Prostate gland (tissue), 2 donors: ENCODE data around the gene BCL6B.

Source experiments
- POLR2A ChIP-seq: fragments of 450-650 bp; IDR thresholded peaks from one replicate; pipeline ENCODE4 v1.6.1; 2016; ENCODE audit warnings: antibody characterized with exemption, mild to moderate bottlenecking
- TF ChIP-seq, protein P1 (sequence below), 4 experiments: fragments of 200-600 bp in 2 of 4; fragments of 450-650 bp in 2 of 4; sonication (generic) in 2 of 4; IDR thresholded peaks; 1 replicate in 3 of 4; 2 replicates in 1 of 4; pipeline ENCODE4 v1.5.1; 2016 to 2019; ENCODE audit warnings: antibody characterized with exemption in 4 of 4, mild to moderate bottlenecking in 2 of 4, moderate library complexity in 2 of 4

DNA sequence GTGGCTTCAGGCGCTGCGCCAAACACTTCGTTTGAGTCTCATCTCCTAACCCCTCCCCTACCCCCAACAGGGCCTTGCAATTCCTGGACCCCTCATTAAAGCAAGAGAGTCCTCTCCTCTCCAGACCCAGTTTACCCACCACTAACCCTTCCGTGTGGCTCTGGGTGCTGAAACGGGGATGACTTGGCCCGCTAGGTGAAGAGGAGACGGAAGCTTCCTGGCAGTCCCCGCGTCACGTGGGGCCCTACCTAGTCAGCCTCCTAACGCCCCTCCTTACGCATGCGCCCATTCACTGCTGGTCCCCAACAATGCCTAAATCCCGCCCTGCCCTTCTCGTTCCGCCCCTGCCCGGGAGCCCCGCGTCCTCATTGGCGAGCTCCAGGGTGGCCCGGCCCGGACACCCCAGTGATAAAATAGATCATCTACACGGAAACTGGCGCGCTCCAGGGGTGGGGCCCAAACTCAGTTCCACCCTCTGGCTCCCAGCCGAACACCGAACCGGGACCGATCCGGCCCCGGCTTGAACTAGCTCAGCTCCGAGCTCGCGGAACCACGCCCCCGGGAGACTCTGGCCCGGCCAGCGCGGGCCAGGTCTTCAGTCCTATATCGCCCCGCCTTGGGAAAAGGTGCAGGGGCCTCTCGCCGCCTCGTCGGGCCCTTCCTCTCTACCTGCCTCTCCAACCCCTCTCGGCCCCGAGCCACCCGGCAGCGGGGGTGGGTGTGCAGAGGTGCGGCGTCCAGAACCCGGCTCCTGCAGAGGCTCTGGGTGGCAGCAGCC lies 12.9 kb downstream of the BCL6B start, which contains the start of gene SLC16A13:
- TF ChIP-seq, protein P1, sequence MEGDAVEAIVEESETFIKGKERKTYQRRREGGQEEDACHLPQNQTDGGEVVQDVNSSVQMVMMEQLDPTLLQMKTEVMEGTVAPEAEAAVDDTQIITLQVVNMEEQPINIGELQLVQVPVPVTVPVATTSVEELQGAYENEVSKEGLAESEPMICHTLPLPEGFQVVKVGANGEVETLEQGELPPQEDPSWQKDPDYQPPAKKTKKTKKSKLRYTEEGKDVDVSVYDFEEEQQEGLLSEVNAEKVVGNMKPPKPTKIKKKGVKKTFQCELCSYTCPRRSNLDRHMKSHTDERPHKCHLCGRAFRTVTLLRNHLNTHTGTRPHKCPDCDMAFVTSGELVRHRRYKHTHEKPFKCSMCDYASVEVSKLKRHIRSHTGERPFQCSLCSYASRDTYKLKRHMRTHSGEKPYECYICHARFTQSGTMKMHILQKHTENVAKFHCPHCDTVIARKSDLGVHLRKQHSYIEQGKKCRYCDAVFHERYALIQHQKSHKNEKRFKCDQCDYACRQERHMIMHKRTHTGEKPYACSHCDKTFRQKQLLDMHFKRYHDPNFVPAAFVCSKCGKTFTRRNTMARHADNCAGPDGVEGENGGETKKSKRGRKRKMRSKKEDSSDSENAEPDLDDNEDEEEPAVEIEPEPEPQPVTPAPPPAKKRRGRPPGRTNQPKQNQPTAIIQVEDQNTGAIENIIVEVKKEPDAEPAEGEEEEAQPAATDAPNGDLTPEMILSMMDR (IDR thresholded peaks at IDR 0.05), result peak in 1 of 4 experiments; percentile 20
- peak; percentile 79 for TF ChIP-seq POLR2A
